K562 (cell line): ENCODE results near the gene STEAP3. TPM values are rescaled to one million over a fixed set of nuclear protein-coding genes. Genes with fewer than 3 reads are reported as not detected.

Experiments
- ATAC-seq: fragments of 200-7000 bp; cut with Tn5 transposase; 3 replicates; pipeline ENCODE4 v1.9.1; 2020; ENCODE audit warnings: moderate library complexity
- BruUV-seq: library from RNA; stranded (reverse); fragments of 400-500 nt; replicated peaks from 2 replicates; lab custom pipeline; 2021; lab: Mats Ljungman, UMichigan
- CTCF ChIA-PET: fragments of 300-600 bp; formaldehyde crosslinking; extraction: SDS; loops from one replicate; lab custom pipeline; 2021; ENCODE audit warnings: low intra/inter-chr PET ratio; lab: Yijun Ruan, JAX
- POLR2A ChIA-PET: fragments of 300-600, 350-650 bp; sonication (Branson Sonifier 250); formaldehyde crosslinking; extraction: SDS; loops from one replicate; lab custom pipeline; 2021; ENCODE audit warnings: antibody characterized with exemption, inconsistent platforms; lab: Yijun Ruan, JAX
- DNase-seq, 4 experiments: peaks; one replicate each; pipeline versions ENCODE4 v3.0.0 to v3.0.0-alpha.2; 2011 to 2018; ENCODE audit warnings: low spot score in 3 of 4, mixed read lengths in 3 of 4; ENCODE audit errors: extremely low read depth in 1 of 4
- FAIRE-seq: peaks from 2 replicates; lab custom pipeline; 2011; peaks lifted over from hg19 to GRCh38; lab: Jason Lieb, UNC
- H2AFZ ChIP-seq: 2 replicates; pipeline ENCODE4 v1.6.0; 2011; ENCODE audit warnings: low read depth, low read length, control low read depth, inconsistent platforms
- H3K27ac ChIP-seq: fragments of 200-600 bp; 3 replicates; pipeline ENCODE4 v1.8.0; 2011; ENCODE audit warnings: low read depth, mild to moderate bottlenecking, control low read depth, inconsistent platforms, low read length, moderate library complexity, mixed read lengths; ENCODE audit errors: extremely low read depth
- H3K27me3 ChIP-seq, 2 experiments: fragments of 300-600 bp in 1 of 2; 2 replicates in 1 of 2; 3 replicates in 1 of 2; pipeline versions ENCODE4 v1.6.0 to v1.8.0; 2011; ENCODE audit warnings: inconsistent platforms in 2 of 2, low read length in 2 of 2, mild to moderate bottlenecking in 1 of 2, mixed read lengths in 1 of 2, moderate library complexity in 1 of 2; ENCODE audit not compliant: control insufficient read depth in 2 of 2, insufficient read depth in 2 of 2
- H3K36me3 ChIP-seq: fragments of 300-600 bp; 3 replicates; pipeline ENCODE4 v1.8.0; 2011; ENCODE audit warnings: mild to moderate bottlenecking, low read length, inconsistent platforms; ENCODE audit not compliant: control insufficient read depth, insufficient read depth
- H3K4me1 ChIP-seq, 2 experiments: fragments of 200-600 bp in 1 of 2; replicated peaks in 1 of 2; 2 replicates in 1 of 2; 3 replicates in 1 of 2; pipeline versions ENCODE4 v1.5.1 to v1.8.0; 2011; ENCODE audit warnings: inconsistent platforms in 2 of 2, low read length in 2 of 2, mild to moderate bottlenecking in 1 of 2, mixed read lengths in 1 of 2, moderate library complexity in 1 of 2; ENCODE audit not compliant: control insufficient read depth in 2 of 2, insufficient read depth in 2 of 2
- H3K4me2 ChIP-seq: 2 replicates; pipeline ENCODE4 v1.6.1; 2011; ENCODE audit warnings: low read length, control low read depth, inconsistent platforms, mixed read lengths; ENCODE audit not compliant: insufficient read depth
- H3K4me3 ChIP-seq: fragments of 200-600 bp; sonication (generic), shearing (Covaris generic); 2 replicates; pipeline ENCODE4 v1.5.1; 2016; ENCODE audit warnings: control low read depth, inconsistent platforms
- H3K79me2 ChIP-seq: fragments of 200-600 bp; 3 replicates; pipeline ENCODE4 v1.8.0; 2011; ENCODE audit warnings: low read length, inconsistent platforms; ENCODE audit not compliant: control insufficient read depth, insufficient read depth
- H3K9ac ChIP-seq, 2 experiments: 2 replicates each; pipeline versions ENCODE4 v1.6.0 to v1.6.1; 2011; ENCODE audit warnings: low read depth in 2 of 2, low read length in 2 of 2, control low read depth in 1 of 2, inconsistent platforms in 1 of 2, mild to moderate bottlenecking in 1 of 2, mixed read lengths in 1 of 2; ENCODE audit not compliant: insufficient read depth in 1 of 2
- H3K9me1 ChIP-seq: one replicate; pipeline ENCODE4 v1.6.0; 2011; ENCODE audit warnings: inconsistent platforms, mild to moderate bottlenecking, low read length, moderate library complexity; ENCODE audit not compliant: control insufficient read depth, insufficient read depth
- H3K9me3 ChIP-seq: replicated peaks from 2 replicates; pipeline ENCODE4 v1.5.1; 2011; ENCODE audit warnings: low read depth, low read length, inconsistent platforms; ENCODE audit not compliant: control insufficient read depth, insufficient read depth
- H4K20me1 ChIP-seq: replicated peaks from 2 replicates; pipeline ENCODE4 v1.6.1; 2011; ENCODE audit warnings: low read length, inconsistent platforms, mixed read lengths; ENCODE audit not compliant: control insufficient read depth, insufficient read depth
- L3MBTL2 ChIP-seq: fragments of 450-650 bp; IDR thresholded peaks from 2 replicates; pipeline ENCODE4 v1.6.1; 2016; ENCODE audit warnings: mild to moderate bottlenecking, moderate library complexity
- TEAD1 ChIP-seq, 2 experiments: fragments of 450-650 bp in 1 of 2; sonication (generic) in 1 of 2; formaldehyde crosslinking; IDR thresholded peaks; 2 replicates each; pipeline versions ENCODE4 v1.4.0 to v1.8.0; 2020 to 2022; ENCODE audit warnings: mild to moderate bottlenecking in 2 of 2, missing genetic modification reagents in 1 of 2
- TGIF2 ChIP-seq: sonication (generic); formaldehyde crosslinking; IDR thresholded peaks from 2 replicates; pipeline ENCODE4 v1.8.1; 2022; ENCODE audit warnings: mild to moderate bottlenecking, missing genetic modification reagents, moderate library complexity
- TRIM24 ChIP-seq, 2 experiments: fragments of 450-650 bp; IDR thresholded peaks; 2 replicates each; pipeline ENCODE4 v1.6.1; 2016
- XRCC3 ChIP-seq: fragments of 450-650 bp; IDR thresholded peaks from 2 replicates; pipeline ENCODE4 v1.6.1; 2017; ENCODE audit warnings: mild to moderate bottlenecking, moderate library complexity
- ZBTB17 ChIP-seq: fragments of 450-650 bp; formaldehyde crosslinking; IDR thresholded peaks from 2 replicates; pipeline ENCODE4 v1.4.0; 2020; ENCODE audit warnings: mild to moderate bottlenecking
- ZNF695 ChIP-seq: fragments of 450-650 bp; formaldehyde crosslinking; IDR thresholded peaks from 2 replicates; pipeline ENCODE4 v1.4.0; 2020; ENCODE audit warnings: mild to moderate bottlenecking, moderate library complexity
- ZNF707 ChIP-seq: fragments of 250-450 bp; sonication (Bioruptor Pico); conservative IDR thresholded peaks from 2 replicates; pipeline ENCODE4 v1.8.0; 2022; ENCODE audit warnings: inconsistent platforms, mild to moderate bottlenecking, moderate library complexity
- WGBS: fragments of 100-300 bp; shearing (Covaris generic); methylation state at CpG from one replicate; pipeline ENCODE4 v1.1.6; 2016; ENCODE audit warnings: low coverage, mixed read lengths; ENCODE audit not compliant: insufficient coverage; ENCODE audit errors: missing lambda C conversion rate; 5-methylcytosine and 5-hydroxymethylcytosine counted together
- in situ Hi-C: fragments of 300-500 bp; cut with MboI; formaldehyde crosslinking; loops from 4 replicates; pipeline ENCODE4 v1.15.0; 2018; ENCODE audit warnings: inconsistent platforms, mixed read lengths
- intact Hi-C: fragments of 100-400 bp; cut with micrococcal nuclease; formaldehyde crosslinking; loops from 2 replicates; pipeline ENCODE4 v1.14.2; 2022
- polyA plus RNA-seq, 8 experiments: library from polyadenylated mRNA; depleted of rRNA in 4 of 8; stranded (reverse) in 5 of 8; unstranded in 3 of 8; fragments of >200 nt; fragmentation: Nextera tagmentation in 2 of 8; fragmentation: Illumina TruSeq in 1 of 8; extraction: Ambion mirVana in 2 of 8; extraction: Trizol in 1 of 8; gene quantifications; 2 replicates each; pipeline versions ENCODE4 v1.2.1 to v1.2.3, GENCODE V29; 2011 to 2014; ENCODE audit warnings: inconsistent platforms in 1 of 8, missing spikeins in 1 of 8
- total RNA-seq, 7 experiments: library from RNA; depleted of rRNA in 6 of 7; stranded (reverse); fragments of >200 nt in 6 of 7; fragmentation: Illumina TruSeq in 2 of 7; extraction: Trizol in 2 of 7; gene quantifications; 2 replicates each; pipeline versions ENCODE4 v1.2.1 to v1.2.3, GENCODE V29; 2011 to 2021; ENCODE audit warnings: low replicate concordance in 1 of 7
- TF ChIP-seq, protein P1 (sequence below): IDR thresholded peaks from 2 replicates; pipeline ENCODE4 v1.6.1; 2016; ENCODE audit warnings: missing genetic modification characterization, missing compliant biosample characterization
- TF ChIP-seq, protein P2 (sequence below): fragments of 250-450 bp; sonication (Bioruptor Pico); IDR thresholded peaks from 2 replicates; pipeline ENCODE4 v1.8.0; 2022; ENCODE audit warnings: inconsistent platforms
- TF ChIP-seq, protein P3 (sequence below): fragments of 450-650 bp; formaldehyde crosslinking; IDR thresholded peaks from 2 replicates; pipeline ENCODE4 v1.4.0; 2020; ENCODE audit warnings: mild to moderate bottlenecking, moderate library complexity
- TF ChIP-seq, protein P4 (sequence below): fragments of 250-450 bp; sonication (Bioruptor Pico); IDR thresholded peaks from 2 replicates; pipeline ENCODE4 v1.9.0; 2021; ENCODE audit warnings: mild to moderate bottlenecking
- TF ChIP-seq, protein P5 (sequence below): fragments of 450-650 bp; IDR thresholded peaks from 2 replicates; pipeline ENCODE4 v1.7.0; 2016; ENCODE audit warnings: borderline replicate concordance
- TF ChIP-seq, protein P6 (sequence below), 2 experiments: fragments of 450-650 bp; IDR thresholded peaks; 2 replicates each; pipeline ENCODE4 v1.6.1; 2016

The STEAP3 gene
- total and polyA plus RNA-seq, 9 of the 15 experiments (the other 6 are each of a cell fraction or from before 2014, with no cell fraction given): 1.8 to 31.6 (median 9.0) TPM

DNA sequence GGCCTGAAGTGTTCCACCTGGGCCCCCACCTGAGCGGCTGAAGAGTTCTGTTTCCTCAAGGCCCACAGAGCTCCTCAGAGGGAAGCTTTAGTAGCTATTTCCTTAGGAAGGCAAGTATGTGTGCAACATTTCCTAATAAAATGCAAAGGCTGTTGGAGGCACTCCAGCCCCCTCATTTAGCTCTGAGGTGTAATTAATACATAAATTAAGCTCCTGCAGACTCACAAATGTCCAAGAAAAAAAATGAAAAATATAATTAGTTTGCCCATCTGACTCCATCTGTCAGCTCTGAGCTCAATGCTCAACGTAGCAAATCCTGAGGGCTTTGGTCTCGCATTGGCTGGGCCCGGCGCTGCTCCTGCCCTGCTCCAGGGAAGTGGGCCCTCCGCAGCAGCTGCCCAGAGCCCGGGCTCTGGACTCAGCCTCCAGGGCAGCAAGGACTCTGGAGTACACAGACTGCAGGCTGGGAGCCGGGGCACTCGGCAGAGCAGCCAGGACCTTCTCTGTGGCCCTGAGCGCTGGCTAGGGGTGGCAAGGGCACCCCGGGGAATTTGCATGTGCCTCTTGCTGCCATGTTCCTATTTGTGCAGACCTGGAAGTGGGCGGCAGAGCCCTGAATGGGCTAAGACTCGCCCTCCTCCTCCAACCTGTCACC is 41.7 kb upstream of the STEAP3 start:
- no peak; the same call in 2 of the 3 replicates for ATAC-seq
- TF ChIP-seq ZNF707 (no peak), TRIM24 (IDR thresholded peaks at IDR 0.05) (no peak), XRCC3 (no peak), TGIF2 (CRISPR knock-in tag) (no peak), TEAD1 (CRISPR knock-in tag; IDR thresholded peaks at IDR 0.05) (no peak), ZBTB17 (CRISPR knock-in tag) (no peak), L3MBTL2 (no peak), ZNF695 (CRISPR knock-in tag) (no peak)
- TF ChIP-seq, protein P1, sequence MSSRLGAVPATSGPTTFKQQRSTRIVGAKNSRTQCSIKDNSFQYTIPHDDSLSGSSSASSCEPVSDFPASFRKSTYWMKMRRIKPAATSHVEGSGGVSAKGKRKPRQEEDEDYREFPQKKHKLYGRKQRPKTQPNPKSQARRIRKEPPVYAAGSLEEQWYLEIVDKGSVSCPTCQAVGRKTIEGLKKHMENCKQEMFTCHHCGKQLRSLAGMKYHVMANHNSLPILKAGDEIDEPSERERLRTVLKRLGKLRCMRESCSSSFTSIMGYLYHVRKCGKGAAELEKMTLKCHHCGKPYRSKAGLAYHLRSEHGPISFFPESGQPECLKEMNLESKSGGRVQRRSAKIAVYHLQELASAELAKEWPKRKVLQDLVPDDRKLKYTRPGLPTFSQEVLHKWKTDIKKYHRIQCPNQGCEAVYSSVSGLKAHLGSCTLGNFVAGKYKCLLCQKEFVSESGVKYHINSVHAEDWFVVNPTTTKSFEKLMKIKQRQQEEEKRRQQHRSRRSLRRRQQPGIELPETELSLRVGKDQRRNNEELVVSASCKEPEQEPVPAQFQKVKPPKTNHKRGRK (tag): no peak
- TF ChIP-seq, protein P2, sequence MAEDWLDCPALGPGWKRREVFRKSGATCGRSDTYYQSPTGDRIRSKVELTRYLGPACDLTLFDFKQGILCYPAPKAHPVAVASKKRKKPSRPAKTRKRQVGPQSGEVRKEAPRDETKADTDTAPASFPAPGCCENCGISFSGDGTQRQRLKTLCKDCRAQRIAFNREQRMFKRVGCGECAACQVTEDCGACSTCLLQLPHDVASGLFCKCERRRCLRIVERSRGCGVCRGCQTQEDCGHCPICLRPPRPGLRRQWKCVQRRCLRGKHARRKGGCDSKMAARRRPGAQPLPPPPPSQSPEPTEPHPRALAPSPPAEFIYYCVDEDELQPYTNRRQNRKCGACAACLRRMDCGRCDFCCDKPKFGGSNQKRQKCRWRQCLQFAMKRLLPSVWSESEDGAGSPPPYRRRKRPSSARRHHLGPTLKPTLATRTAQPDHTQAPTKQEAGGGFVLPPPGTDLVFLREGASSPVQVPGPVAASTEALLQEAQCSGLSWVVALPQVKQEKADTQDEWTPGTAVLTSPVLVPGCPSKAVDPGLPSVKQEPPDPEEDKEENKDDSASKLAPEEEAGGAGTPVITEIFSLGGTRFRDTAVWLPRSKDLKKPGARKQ (CRISPR knock-in tag): no peak
- TF ChIP-seq, protein P3, sequence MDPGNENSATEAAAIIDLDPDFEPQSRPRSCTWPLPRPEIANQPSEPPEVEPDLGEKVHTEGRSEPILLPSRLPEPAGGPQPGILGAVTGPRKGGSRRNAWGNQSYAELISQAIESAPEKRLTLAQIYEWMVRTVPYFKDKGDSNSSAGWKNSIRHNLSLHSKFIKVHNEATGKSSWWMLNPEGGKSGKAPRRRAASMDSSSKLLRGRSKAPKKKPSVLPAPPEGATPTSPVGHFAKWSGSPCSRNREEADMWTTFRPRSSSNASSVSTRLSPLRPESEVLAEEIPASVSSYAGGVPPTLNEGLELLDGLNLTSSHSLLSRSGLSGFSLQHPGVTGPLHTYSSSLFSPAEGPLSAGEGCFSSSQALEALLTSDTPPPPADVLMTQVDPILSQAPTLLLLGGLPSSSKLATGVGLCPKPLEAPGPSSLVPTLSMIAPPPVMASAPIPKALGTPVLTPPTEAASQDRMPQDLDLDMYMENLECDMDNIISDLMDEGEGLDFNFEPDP (CRISPR knock-in tag): no peak
- TF ChIP-seq, protein P4, sequence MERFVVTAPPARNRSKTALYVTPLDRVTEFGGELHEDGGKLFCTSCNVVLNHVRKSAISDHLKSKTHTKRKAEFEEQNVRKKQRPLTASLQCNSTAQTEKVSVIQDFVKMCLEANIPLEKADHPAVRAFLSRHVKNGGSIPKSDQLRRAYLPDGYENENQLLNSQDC (CRISPR knock-in tag): no peak
- TF ChIP-seq, protein P5, sequence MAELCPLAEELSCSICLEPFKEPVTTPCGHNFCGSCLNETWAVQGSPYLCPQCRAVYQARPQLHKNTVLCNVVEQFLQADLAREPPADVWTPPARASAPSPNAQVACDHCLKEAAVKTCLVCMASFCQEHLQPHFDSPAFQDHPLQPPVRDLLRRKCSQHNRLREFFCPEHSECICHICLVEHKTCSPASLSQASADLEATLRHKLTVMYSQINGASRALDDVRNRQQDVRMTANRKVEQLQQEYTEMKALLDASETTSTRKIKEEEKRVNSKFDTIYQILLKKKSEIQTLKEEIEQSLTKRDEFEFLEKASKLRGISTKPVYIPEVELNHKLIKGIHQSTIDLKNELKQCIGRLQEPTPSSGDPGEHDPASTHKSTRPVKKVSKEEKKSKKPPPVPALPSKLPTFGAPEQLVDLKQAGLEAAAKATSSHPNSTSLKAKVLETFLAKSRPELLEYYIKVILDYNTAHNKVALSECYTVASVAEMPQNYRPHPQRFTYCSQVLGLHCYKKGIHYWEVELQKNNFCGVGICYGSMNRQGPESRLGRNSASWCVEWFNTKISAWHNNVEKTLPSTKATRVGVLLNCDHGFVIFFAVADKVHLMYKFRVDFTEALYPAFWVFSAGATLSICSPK: no peak
- TF ChIP-seq, protein P6, sequence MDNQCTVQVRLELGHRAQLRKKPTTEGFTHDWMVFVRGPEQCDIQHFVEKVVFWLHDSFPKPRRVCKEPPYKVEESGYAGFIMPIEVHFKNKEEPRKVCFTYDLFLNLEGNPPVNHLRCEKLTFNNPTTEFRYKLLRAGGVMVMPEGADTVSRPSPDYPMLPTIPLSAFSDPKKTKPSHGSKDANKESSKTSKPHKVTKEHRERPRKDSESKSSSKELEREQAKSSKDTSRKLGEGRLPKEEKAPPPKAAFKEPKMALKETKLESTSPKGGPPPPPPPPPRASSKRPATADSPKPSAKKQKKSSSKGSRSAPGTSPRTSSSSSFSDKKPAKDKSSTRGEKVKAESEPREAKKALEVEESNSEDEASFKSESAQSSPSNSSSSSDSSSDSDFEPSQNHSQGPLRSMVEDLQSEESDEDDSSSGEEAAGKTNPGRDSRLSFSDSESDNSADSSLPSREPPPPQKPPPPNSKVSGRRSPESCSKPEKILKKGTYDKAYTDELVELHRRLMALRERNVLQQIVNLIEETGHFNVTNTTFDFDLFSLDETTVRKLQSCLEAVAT (IDR thresholded peaks at IDR 0.05): no peak

More for the DNA sequence above, 41.7 kb upstream of the STEAP3 start:
- in situ Hi-C loops (no loop called here), intact Hi-C loops (no loop called here)
- DNase-seq: no peak
- CTCF ChIA-PET: no interaction called here
- WGBS: 18% methylated on average over 12 of the region's 13 CpGs
- no peaks in the 10 kb centered on the region for H3K36me3 ChIP-seq
- no peaks in the 10 kb centered on the region for H3K9me3 ChIP-seq
- H3K79me2 ChIP-seq: no peaks in the 10 kb centered on the region
- POLR2A ChIA-PET: interaction anchor here (1.7 kb wide), 1 partner anchor 10 kb away, joined by 4 read pairs; no protein-coding TSS in a partner anchor
- no peak overlapping the region for H3K27ac ChIP-seq
- no peak for FAIRE-seq
- no peaks in the 10 kb centered on the region for H3K9me1 ChIP-seq
- no TSS peak for BruUV-seq
- H3K27me3 ChIP-seq: peaks cover 0 to 11% of the 10 kb centered on the region in 2 experiments; a peak in 3 of 5 replicates
- no peak overlapping the region for H3K4me3 ChIP-seq
- H2AFZ ChIP-seq: no peak overlapping the region
- H4K20me1 ChIP-seq: no peaks in the 10 kb centered on the region
- H3K4me2 ChIP-seq: no peak overlapping the region
- peaks cover 0 to 4% of the 10 kb centered on the region in 2 experiments; a peak in 2 of 5 replicates for H3K4me1 ChIP-seq
- H3K9ac ChIP-seq: no peak overlapping the region; a peak in 1 of 4 replicates
